Measurements from ENCODE around the gene NR0B1.

Gene NR0B1

DNA sequence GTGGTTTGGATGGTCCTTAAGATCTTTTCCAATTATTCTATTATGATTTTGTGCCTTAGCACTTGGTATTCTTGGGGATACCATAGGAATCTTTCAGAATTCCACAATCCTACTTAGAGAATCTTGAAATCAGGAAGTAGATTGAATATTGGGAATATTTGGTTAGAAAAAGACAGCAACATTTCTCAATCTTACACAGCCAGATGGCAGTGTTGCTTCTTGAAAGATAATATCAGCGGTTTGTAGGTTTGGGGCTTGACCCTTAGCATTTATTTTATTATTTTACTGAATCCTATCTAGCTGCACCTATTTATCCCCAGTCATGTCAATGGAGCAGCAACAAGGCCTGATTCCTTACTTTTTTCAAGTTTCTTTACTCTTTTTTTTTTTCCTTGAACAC lies 33.7 kb downstream of the NR0B1 start:
- DNase-seq (ENCODE audit: low read depth, low spot score): no peak

DNA sequence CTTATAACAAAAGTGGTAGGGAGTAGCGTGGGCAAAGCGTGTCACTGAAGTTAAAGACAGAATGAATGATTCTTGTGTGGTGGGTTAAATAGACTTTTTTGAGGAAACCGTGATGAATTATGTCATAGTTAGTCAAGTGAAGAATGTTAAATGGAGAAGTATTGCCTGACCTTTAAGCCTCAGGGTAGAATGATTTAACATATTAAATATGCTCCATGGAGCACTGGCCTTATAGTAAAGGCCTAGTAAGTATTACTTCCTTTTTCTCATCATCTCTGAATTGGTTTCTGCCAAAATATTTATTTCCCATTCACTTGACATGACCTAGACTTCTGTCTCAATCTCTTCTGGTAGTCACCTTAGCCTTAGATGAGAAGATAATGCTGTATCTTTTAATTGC lies 38.6 kb downstream of the NR0B1 start:
- no peak for DNase-seq (ENCODE audit: low read depth, low spot score)

DNA sequence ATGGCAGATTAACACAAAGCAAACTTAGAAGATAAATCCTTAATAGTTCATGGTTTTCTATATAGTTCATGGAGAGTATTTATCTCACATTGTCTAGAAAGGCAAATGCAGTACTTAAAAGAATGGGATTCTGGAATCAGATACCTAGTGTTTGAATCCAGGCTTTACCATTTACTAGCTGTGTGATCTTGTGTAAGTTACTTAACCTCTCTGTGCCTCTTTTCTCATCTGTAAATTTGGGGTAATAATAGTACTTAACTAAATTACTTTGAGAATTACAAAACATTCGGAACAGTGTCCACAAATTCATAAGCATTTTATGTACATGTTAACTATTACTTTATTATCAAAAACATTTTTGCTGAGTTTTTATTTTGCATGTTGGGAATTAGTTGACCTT lies 46.4 kb downstream of the NR0B1 start:
- no peak for DNase-seq (ENCODE audit: low read depth, low spot score)

GRCh38 chrX:30261012-30261411 lies 48.2 kb downstream of the NR0B1 start:
- DNase-seq (ENCODE audit: low read depth, low spot score): no peak

- DNase-seq (ENCODE audit: low read depth, low spot score): no peak
Measured at GRCh38 chrX:30259927-30260326, 49.3 kb downstream of the NR0B1 start.
